Suprapubic skin (tissue), 4 donors: ENCODE results near the gene PRSS12. TPM values are rescaled to one million over a fixed set of nuclear protein-coding genes. Genes with fewer than 3 reads are reported as not detected.

Source experiments
- DNase-seq, 2 donors: peaks; one replicate each; pipeline ENCODE4 v3.0.0-alpha.2; 2019; ENCODE audit warnings: low spot score in 2 of 2
- H3K27ac ChIP-seq: fragments of 200-600 bp; sonication (generic); one replicate; pipeline ENCODE4 v1.5.1; 2019
- H3K27me3 ChIP-seq: fragments of 200-600 bp; sonication (generic); one replicate; pipeline ENCODE4 v1.5.1; 2019
- H3K36me3 ChIP-seq: fragments of 200-600 bp; sonication (generic); one replicate; pipeline ENCODE4 v1.5.1; 2019
- H3K4me1 ChIP-seq: fragments of 200-600 bp; sonication (generic); one replicate; pipeline ENCODE4 v1.5.1; 2019
- H3K4me3 ChIP-seq: fragments of 200-600 bp; sonication (generic); one replicate; pipeline ENCODE4 v1.5.1; 2019; ENCODE audit warnings: mild to moderate bottlenecking
- H3K9me3 ChIP-seq: fragments of 200-600 bp; sonication (generic); one replicate; pipeline ENCODE4 v1.5.1; 2019
- CTCF ChIP-seq, 2 donors: fragments of 200-600 bp in 1 of 2; fragments of 450-650 bp in 1 of 2; sonication (generic) in 1 of 2; IDR thresholded peaks; one replicate each; pipeline ENCODE4 v1.5.1; 2016 to 2019; ENCODE audit warnings: antibody characterized with exemption in 2 of 2, mild to moderate bottlenecking in 1 of 2, moderate library complexity in 1 of 2
- EP300 ChIP-seq: sonication (generic); formaldehyde crosslinking; IDR thresholded peaks from one replicate; pipeline ENCODE4 v1.6.1; 2017; ENCODE audit warnings: antibody characterized with exemption
- POLR2A ChIP-seq, 2 donors: fragments of 450-650 bp; IDR thresholded peaks; one replicate each; pipeline ENCODE4 v1.6.1; 2017; ENCODE audit warnings: antibody characterized with exemption in 2 of 2, mild to moderate bottlenecking in 2 of 2, moderate library complexity in 2 of 2
- POLR2AphosphoS5 ChIP-seq, 3 donors: sonication (generic); formaldehyde crosslinking; IDR thresholded peaks; one replicate each; pipeline ENCODE4 v1.6.1; 2017; ENCODE audit warnings: antibody characterized with exemption in 3 of 3
- WGBS: methylation state at CpG from one replicate; pipeline ENCODE4 v1.1.5; 2018; 5-methylcytosine and 5-hydroxymethylcytosine counted together
- total RNA-seq, 4 donors: library from RNA; depleted of rRNA; stranded (reverse); fragments of >200 nt; gene quantifications; one replicate each; pipeline ENCODE4 v1.1.0, GENCODE V29; 2016

Gene PRSS12
- total RNA-seq, 4 donors from 2014 or later: 7.5 to 14.0 (median 8.7) TPM

- Histone ChIP-seq H3K27me3 (no peaks in the 10 kb centered on the region), H3K27ac (no peak overlapping the region), H3K9me3 (peaks cover 3% of the 10 kb centered on the region), H3K4me1 (no peaks in the 10 kb centered on the region), H3K36me3 (no peaks in the 10 kb centered on the region), H3K4me3 (no peak overlapping the region)
- WGBS: 78% methylated on average over 6 of the region's 6 CpGs
- no peak for DNase-seq
- TF ChIP-seq POLR2A (IDR thresholded peaks at IDR 0.05) (no peak), CTCF (IDR thresholded peaks at IDR 0.05) (no peak), EP300 (no peak), POLR2AphosphoS5 (IDR thresholded peaks at IDR 0.05) (no peak)
Measured at GRCh38 chr4:118388606-118389005, 35.8 kb upstream of the PRSS12 start.

- H3K4me1 ChIP-seq: no peaks in the 10 kb centered on the region
- H3K36me3 ChIP-seq: no peaks in the 10 kb centered on the region
- no peak overlapping the region for H3K4me3 ChIP-seq
- H3K27ac ChIP-seq: no peak overlapping the region
- 78% methylated on average over 3 of the region's 3 CpGs for WGBS
- no peak for DNase-seq
- peaks cover 3% of the 10 kb centered on the region for H3K9me3 ChIP-seq
- no peaks in the 10 kb centered on the region for H3K27me3 ChIP-seq
- TF ChIP-seq POLR2AphosphoS5 (IDR thresholded peaks at IDR 0.05) (no peak), EP300 (no peak), POLR2A (IDR thresholded peaks at IDR 0.05) (no peak), CTCF (IDR thresholded peaks at IDR 0.05) (no peak)
Measured at GRCh38 chr4:118381902-118382301, 29.1 kb upstream of the PRSS12 start.

GRCh38 chr4:118373614-118374255 lies 20.9 kb upstream of the PRSS12 start:
- TF ChIP-seq CTCF (IDR thresholded peaks at IDR 0.05) (no peak), POLR2A (IDR thresholded peaks at IDR 0.05) (no peak), POLR2AphosphoS5 (IDR thresholded peaks at IDR 0.05) (no peak), EP300 (no peak)
- Histone ChIP-seq H3K27ac (no peak overlapping the region), H3K4me1 (no peaks in the 10 kb centered on the region), H3K27me3 (no peaks in the 10 kb centered on the region), H3K9me3 (no peaks in the 10 kb centered on the region), H3K4me3 (no peak overlapping the region), H3K36me3 (no peaks in the 10 kb centered on the region)
- no peak for DNase-seq
- WGBS: 83% methylated on average over 4 of the region's 4 CpGs

DNA sequence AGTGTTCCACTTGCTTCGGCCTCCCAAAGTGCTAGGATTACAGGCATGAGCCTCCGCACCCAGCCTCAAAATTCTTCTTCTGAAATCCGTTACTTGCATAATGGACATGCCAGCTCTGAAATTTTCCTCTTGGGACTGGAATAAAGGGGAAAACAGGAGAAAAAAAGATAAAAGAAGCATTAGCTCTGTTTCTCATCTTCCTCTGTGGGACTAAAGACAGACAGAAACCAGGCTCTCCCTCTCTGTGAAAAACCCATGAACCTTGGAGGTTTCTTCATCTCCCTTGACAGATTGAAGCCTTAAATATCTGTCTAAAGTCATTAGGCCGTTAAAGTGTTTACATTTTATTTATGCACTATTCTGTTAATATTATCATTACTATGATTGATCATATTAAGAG lies 19.4 kb upstream of the PRSS12 start:
- H3K27ac ChIP-seq: no peak overlapping the region
- H3K36me3 ChIP-seq: no peaks in the 10 kb centered on the region
- no peak overlapping the region for H3K4me3 ChIP-seq
- H3K4me1 ChIP-seq: no peaks in the 10 kb centered on the region
- no peaks in the 10 kb centered on the region for H3K9me3 ChIP-seq
- WGBS: 79% methylated on average over 4 of the region's 4 CpGs
- DNase-seq: no peak
- TF ChIP-seq CTCF (IDR thresholded peaks at IDR 0.05): no peak
- TF ChIP-seq EP300: no peak
- TF ChIP-seq POLR2A (IDR thresholded peaks at IDR 0.05): no peak
- TF ChIP-seq POLR2AphosphoS5 (IDR thresholded peaks at IDR 0.05): no peak
- H3K27me3 ChIP-seq: no peaks in the 10 kb centered on the region

GRCh38 chr4:118369231-118369630 lies 16.4 kb upstream of the PRSS12 start:
- H3K9me3 ChIP-seq: no peaks in the 10 kb centered on the region
- H3K27ac ChIP-seq: no peak overlapping the region
- no peak overlapping the region for H3K4me3 ChIP-seq
- WGBS: 55% methylated on average over 6 of the region's 6 CpGs
- H3K36me3 ChIP-seq: no peaks in the 10 kb centered on the region
- TF ChIP-seq POLR2AphosphoS5 (IDR thresholded peaks at IDR 0.05) (no peak), EP300 (no peak), CTCF (IDR thresholded peaks at IDR 0.05) (no peak), POLR2A (IDR thresholded peaks at IDR 0.05) (no peak)
- H3K27me3 ChIP-seq: no peaks in the 10 kb centered on the region
- H3K4me1 ChIP-seq: no peaks in the 10 kb centered on the region
- no peak for DNase-seq
